ENCODE results near the gene SRSF7.

Gene SRSF7

GRCh38 chr2:38750891-38751595 is at the start of gene SRSF7 (continued):
- TF ChIP-seq SP3 (tag by site-specific recombination; IDR thresholded peaks at IDR 0.05), result peak; percentile 86
- no peak; the same call in 1 of the 2 replicates for TF ChIP-seq ZNF121 (tag by site-specific recombination; IDR thresholded peaks at IDR 0.05)
- TF ChIP-seq ZNF302 (tag by site-specific recombination; IDR thresholded peaks at IDR 0.05; ENCODE audit: low read depth), result no peak
- peak; percentile 79; the same call in 1 of the 2 replicates for TF ChIP-seq GLI4 (tag by site-specific recombination; IDR thresholded peaks at IDR 0.05)
- TF ChIP-seq ZNF558 (tag by site-specific recombination; IDR thresholded peaks at IDR 0.05), result no peak
- TF ChIP-seq, protein P1, sequence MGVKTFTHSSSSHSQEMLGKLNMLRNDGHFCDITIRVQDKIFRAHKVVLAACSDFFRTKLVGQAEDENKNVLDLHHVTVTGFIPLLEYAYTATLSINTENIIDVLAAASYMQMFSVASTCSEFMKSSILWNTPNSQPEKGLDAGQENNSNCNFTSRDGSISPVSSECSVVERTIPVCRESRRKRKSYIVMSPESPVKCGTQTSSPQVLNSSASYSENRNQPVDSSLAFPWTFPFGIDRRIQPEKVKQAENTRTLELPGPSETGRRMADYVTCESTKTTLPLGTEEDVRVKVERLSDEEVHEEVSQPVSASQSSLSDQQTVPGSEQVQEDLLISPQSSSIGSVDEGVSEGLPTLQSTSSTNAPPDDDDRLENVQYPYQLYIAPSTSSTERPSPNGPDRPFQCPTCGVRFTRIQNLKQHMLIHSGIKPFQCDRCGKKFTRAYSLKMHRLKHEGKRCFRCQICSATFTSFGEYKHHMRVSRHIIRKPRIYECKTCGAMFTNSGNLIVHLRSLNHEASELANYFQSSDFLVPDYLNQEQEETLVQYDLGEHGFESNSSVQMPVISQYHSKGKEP (tag by site-specific recombination; IDR thresholded peaks at IDR 0.05), result no peak
- TF ChIP-seq ZBTB20 (tag by site-specific recombination; IDR thresholded peaks at IDR 0.05), result no peak; the same call in 1 of the 2 replicates
- peak; percentile 80 for TF ChIP-seq ZNF629 (tag by site-specific recombination; IDR thresholded peaks at IDR 0.05)
- peak; percentile 71; the same call in 1 of the 2 replicates for TF ChIP-seq ZSCAN30 (tag by site-specific recombination; IDR thresholded peaks at IDR 0.05)
- TF ChIP-seq ZNF510 (tag by site-specific recombination; IDR thresholded peaks at IDR 0.05; ENCODE audit: insufficient replicate concordance), result peak; percentile 37
- TF ChIP-seq ZNF571 (tag by site-specific recombination; IDR thresholded peaks at IDR 0.05), result no peak
- TF ChIP-seq ZNF223 (tag by site-specific recombination; IDR thresholded peaks at IDR 0.05), result no peak
- no peak for TF ChIP-seq ZNF19 (tag by site-specific recombination; IDR thresholded peaks at IDR 0.05; ENCODE audit: low read depth)
- peak; percentile 94 for TF ChIP-seq ZNF366 (tag by site-specific recombination; conservative IDR thresholded peaks at IDR 0.05)
- 0 out of 2 replicates have a peak, but pooled peaks have one; percentile 38 for TF ChIP-seq ZNF610 (tag by site-specific recombination; IDR thresholded peaks at IDR 0.05; ENCODE audit: borderline replicate concordance)
- TF ChIP-seq ZNF530 (tag by site-specific recombination; IDR thresholded peaks at IDR 0.05; ENCODE audit: low read depth), result no peak
- no peak for TF ChIP-seq KLF10 (tag by site-specific recombination; IDR thresholded peaks at IDR 0.05)
- no peak for TF ChIP-seq HOXD13 (CRISPR knock-in tag; IDR thresholded peaks at IDR 0.05; ENCODE audit: borderline replicate concordance)
- TF ChIP-seq AEBP2 (tag by site-specific recombination; IDR thresholded peaks at IDR 0.05; ENCODE audit: borderline replicate concordance), result no peak
- TF ChIP-seq KLF1 (tag by site-specific recombination; IDR thresholded peaks at IDR 0.05), result peak; percentile 64
- TF ChIP-seq ZBTB7A (tag by site-specific recombination; IDR thresholded peaks at IDR 0.05; ENCODE audit: low read depth), result no peak
- TF ChIP-seq ZNF621 (tag by site-specific recombination; IDR thresholded peaks at IDR 0.05), result no peak
- no peak for TF ChIP-seq ZNF549 (tag by site-specific recombination; IDR thresholded peaks at IDR 0.05)
- TF ChIP-seq, protein P2, sequence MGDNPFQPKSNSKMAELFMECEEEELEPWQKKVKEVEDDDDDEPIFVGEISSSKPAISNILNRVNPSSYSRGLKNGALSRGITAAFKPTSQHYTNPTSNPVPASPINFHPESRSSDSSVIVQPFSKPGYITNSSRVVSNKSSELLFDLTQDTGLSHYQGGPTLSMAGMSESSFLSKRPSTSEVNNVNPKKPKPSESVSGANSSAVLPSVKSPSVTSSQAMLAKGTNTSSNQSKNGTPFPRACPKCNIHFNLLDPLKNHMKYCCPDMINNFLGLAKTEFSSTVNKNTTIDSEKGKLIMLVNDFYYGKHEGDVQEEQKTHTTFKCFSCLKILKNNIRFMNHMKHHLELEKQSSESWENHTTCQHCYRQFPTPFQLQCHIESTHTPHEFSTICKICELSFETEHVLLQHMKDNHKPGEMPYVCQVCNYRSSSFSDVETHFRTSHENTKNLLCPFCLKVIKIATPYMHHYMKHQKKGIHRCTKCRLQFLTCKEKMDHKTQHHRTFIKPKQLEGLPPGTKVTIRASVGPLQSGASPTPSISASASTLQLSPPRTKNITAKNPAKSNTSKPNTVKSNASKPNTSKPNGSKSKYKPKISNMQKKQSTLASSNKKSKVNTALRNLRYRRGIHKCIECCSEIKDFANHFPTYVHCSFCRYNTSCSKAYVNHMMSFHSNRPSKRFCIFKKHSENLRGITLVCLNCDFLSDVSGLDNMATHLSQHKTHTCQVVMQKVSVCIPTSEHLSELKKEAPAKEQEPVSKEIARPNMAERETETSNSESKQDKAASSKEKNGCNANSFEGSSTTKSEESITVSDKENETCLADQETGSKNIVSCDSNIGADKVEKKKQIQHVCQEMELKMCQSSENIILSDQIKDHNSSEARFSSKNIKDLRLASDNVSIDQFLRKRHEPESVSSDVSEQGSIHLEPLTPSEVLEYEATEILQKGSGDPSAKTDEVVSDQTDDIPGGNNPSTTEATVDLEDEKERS (tag by site-specific recombination; IDR thresholded peaks at IDR 0.05), result no peak
- TF ChIP-seq BCL11B (tag by site-specific recombination; IDR thresholded peaks at IDR 0.05; ENCODE audit: low read depth), result no peak
- peak; percentile 88 for TF ChIP-seq ZXDB (tag by site-specific recombination; IDR thresholded peaks at IDR 0.05)
- no peak for TF ChIP-seq PRDM10 (tag by site-specific recombination; IDR thresholded peaks at IDR 0.05)
- TF ChIP-seq OVOL3 (tag by site-specific recombination; IDR thresholded peaks at IDR 0.05), result peak; percentile 82; the same call in 1 of the 2 replicates
- peak; percentile 73 for TF ChIP-seq CTCF (tag by site-specific recombination; IDR thresholded peaks at IDR 0.05)

Measured in HEK293 (cell line).